NT2/D1 (cell line): ENCODE results near the gene NKAIN1.
"Not testable (repeated sequence)": the region's sequence is repeated elsewhere in the genome, so short reads cannot be mapped to it uniquely, and the experiment has no call there.

Experiments
- DNase-seq: peaks from one replicate; pipeline ENCODE4 v3.0.0-alpha.2; 2011; ENCODE audit warnings: low read depth, low spot score
- H3K27me3 ChIP-seq: 2 replicates; pipeline ENCODE4 v1.6.0; 2011; ENCODE audit warnings: mild to moderate bottlenecking; ENCODE audit not compliant: insufficient read length, insufficient read depth
- H3K36me3 ChIP-seq: 2 replicates; pipeline ENCODE4 v1.6.1; 2011; ENCODE audit warnings: mild to moderate bottlenecking, low read length, mixed read lengths; ENCODE audit not compliant: insufficient read depth, insufficient read length
- H3K4me1 ChIP-seq: 2 replicates; pipeline ENCODE4 v1.5.1; 2011; ENCODE audit not compliant: insufficient read depth, insufficient read length
- H3K4me3 ChIP-seq: 2 replicates; pipeline ENCODE4 v1.5.1; 2011; ENCODE audit warnings: low read depth; ENCODE audit not compliant: insufficient read length
- H3K9ac ChIP-seq: 2 replicates; pipeline ENCODE4 v1.6.0; 2011; ENCODE audit warnings: low read depth; ENCODE audit not compliant: insufficient read length
- H3K9me3 ChIP-seq: 2 replicates; pipeline ENCODE4 v1.5.1; 2011; ENCODE audit warnings: mild to moderate bottlenecking, low read length; ENCODE audit not compliant: insufficient read depth
- SUZ12 ChIP-seq: IDR thresholded peaks from 2 replicates; pipeline ENCODE4 v1.6.1; 2011; ENCODE audit not compliant: insufficient read length, insufficient read depth; ENCODE audit errors: extremely low read depth
- YY1 ChIP-seq: IDR thresholded peaks from 2 replicates; pipeline ENCODE4 v1.6.1; 2011; ENCODE audit not compliant: insufficient read length, insufficient read depth
- ZNF274 ChIP-seq: IDR thresholded peaks from 2 replicates; pipeline ENCODE4 v1.6.1; 2011; ENCODE audit warnings: mild to moderate bottlenecking, low read depth, low read length

Gene NKAIN1

DNA sequence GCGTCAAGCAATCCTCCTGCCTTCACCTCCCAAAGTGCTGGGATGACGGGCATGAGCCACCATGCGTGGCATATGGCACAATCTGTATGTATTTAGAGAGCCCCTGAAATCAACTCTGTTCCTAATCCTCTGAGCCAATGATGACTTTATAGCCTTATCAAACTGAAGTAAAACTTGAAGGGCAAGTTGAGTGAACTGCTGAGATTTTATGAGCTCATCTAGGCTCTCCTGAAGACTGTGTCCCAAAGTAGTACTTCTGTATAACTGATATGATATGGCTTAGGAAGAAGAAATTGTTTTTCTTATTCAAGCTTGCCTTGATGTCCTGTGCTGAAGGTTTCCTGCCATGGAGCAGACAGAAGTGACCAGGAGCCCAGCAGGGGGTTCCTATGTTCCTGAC is 23.7 kb upstream of the NKAIN1 start:
- no peak for DNase-seq
- Histone ChIP-seq H3K4me1 (no peaks in the 10 kb centered on the region), H3K4me3 (no peak overlapping the region), H3K9me3 (no peaks in the 10 kb centered on the region), H3K9ac (no peak overlapping the region), H3K36me3 (peaks cover 95% of the 10 kb centered on the region), H3K27me3 (no peaks in the 10 kb centered on the region)
- no peak for TF ChIP-seq YY1
- TF ChIP-seq ZNF274: no peak
- TF ChIP-seq SUZ12: no peak

DNA sequence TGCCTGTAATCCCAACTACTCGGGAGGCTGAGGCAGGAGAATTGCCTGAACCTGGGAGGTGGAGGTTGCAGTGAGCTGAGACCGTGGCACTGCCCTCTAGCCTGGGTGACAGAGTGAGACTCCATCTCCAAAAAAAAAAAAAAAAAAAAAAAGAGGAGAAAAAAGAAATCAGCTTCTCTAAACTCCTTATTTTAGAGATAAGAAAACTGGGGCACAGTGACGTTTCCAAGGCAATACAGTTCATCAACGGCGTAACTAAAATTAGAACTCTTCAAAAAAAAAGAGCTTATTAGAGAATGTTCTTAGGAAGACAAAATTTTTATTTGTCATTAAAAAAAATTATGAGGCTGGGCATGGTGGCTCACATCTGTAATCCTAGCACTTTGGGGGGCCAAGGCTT is 22.7 kb upstream of the NKAIN1 start:
- not testable (repeated sequence) for H3K9ac ChIP-seq, H3K4me3 ChIP-seq, H3K9me3 ChIP-seq, H3K27me3 ChIP-seq, DNase-seq, H3K4me1 ChIP-seq
- peaks cover 95% of the 10 kb centered on the region for H3K36me3 ChIP-seq

DNA sequence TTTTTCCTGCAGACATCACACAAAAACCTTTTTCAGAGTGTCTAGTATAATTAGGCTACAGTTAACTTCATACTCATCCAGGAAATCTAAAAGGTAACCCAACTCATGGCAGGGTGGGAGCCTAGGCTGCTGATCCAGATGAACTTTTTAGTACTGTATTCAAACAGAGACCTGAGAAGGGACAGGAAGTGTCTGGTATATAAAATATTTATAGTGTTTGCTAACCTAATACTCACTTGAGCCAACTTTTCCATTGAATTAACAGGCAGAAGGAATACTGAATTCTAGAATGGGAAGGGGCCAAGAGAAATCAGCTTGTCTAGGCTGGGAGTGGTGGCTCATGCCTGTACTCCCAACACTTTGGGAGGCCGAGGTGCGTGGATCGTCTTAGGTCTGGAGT is 22.2 kb upstream of the NKAIN1 start:
- no peak for DNase-seq
- TF ChIP-seq SUZ12: no peak
- no peak for TF ChIP-seq YY1
- no peak for TF ChIP-seq ZNF274
- Histone ChIP-seq H3K4me1 (no peaks in the 10 kb centered on the region), H3K4me3 (no peak overlapping the region), H3K9ac (no peak overlapping the region), H3K36me3 (peaks cover 94% of the 10 kb centered on the region), H3K27me3 (no peaks in the 10 kb centered on the region), H3K9me3 (no peaks in the 10 kb centered on the region)

DNA sequence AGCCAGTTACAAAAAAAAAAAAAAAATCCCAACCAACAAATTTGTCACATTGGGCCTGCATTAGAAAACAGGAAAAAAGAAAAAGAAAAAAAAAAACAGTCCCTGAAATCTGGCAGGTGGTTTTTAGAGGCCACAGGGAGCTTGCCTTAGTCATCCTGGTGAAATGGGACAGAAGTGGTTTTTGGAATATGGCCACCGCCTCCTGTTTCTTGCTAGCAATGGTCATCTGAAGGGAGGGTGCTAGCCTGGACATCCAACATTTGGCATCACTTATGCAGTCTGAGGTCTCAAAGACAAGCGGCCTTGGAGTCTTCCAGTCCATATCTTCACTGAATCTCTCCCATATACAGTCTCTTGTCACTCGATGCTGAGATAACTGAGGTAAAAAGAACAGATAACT is 20.1 kb upstream of the NKAIN1 start:
- TF ChIP-seq SUZ12: no peak
- no peak for TF ChIP-seq ZNF274
- no peak for TF ChIP-seq YY1
- H3K4me3 ChIP-seq: no peak overlapping the region
- H3K36me3 ChIP-seq: peaks cover 76% of the 10 kb centered on the region
- H3K4me1 ChIP-seq: no peaks in the 10 kb centered on the region
- no peak overlapping the region for H3K9ac ChIP-seq
- no peaks in the 10 kb centered on the region for H3K27me3 ChIP-seq
- no peak for DNase-seq
- H3K9me3 ChIP-seq: no peaks in the 10 kb centered on the region

DNA sequence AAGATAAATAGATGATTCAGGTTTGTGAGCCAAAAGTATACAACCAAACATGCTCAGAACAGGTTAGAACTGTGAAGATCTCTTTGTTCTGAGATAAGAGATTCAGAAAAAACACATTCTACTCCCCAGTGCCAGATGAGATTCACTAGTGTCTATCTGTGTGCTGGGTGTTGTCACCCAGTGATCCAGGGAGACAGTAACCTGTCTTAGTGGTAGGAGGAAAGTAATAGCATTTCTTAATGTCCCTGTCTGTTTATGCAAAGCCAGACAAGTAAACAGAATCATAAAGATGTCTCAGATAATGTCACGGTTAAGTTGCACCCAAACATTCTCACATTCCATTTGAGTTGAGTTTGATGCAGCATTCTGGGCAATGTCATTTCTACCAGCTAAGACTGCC is 18.9 kb upstream of the NKAIN1 start:
- no peak for DNase-seq
- Histone ChIP-seq H3K9ac (no peak overlapping the region), H3K4me1 (no peaks in the 10 kb centered on the region), H3K27me3 (no peaks in the 10 kb centered on the region), H3K4me3 (no peak overlapping the region), H3K36me3 (peaks cover 65% of the 10 kb centered on the region), H3K9me3 (no peaks in the 10 kb centered on the region)
- no peak for TF ChIP-seq ZNF274
- no peak for TF ChIP-seq YY1

DNA sequence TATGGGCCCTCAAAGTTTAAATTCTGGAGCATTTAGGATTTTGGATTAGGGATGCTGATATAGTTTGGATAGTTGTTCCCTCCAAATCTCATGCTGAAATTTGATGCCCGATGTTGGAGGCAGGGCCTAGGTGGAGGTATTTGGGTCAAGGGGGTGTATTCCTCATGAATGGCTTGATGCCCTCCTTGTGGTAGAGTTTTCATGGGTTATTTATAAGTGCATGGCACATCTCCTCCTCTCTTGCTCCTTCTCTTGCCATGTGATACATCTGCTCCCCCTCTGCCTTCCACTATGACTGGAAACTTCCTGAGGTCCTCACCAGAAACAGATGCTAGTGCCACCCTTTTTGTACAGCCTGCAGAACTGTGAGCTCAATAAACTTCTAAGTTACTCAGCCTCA is 17.5 kb upstream of the NKAIN1 start:
- Histone ChIP-seq H3K9ac (no peak overlapping the region), H3K4me1 (no peaks in the 10 kb centered on the region), H3K9me3 (no peaks in the 10 kb centered on the region), H3K4me3 (no peak overlapping the region), H3K36me3 (peaks cover 51% of the 10 kb centered on the region), H3K27me3 (no peaks in the 10 kb centered on the region)
- TF ChIP-seq ZNF274 (no peak), SUZ12 (no peak), YY1 (no peak)
- no peak for DNase-seq

DNA sequence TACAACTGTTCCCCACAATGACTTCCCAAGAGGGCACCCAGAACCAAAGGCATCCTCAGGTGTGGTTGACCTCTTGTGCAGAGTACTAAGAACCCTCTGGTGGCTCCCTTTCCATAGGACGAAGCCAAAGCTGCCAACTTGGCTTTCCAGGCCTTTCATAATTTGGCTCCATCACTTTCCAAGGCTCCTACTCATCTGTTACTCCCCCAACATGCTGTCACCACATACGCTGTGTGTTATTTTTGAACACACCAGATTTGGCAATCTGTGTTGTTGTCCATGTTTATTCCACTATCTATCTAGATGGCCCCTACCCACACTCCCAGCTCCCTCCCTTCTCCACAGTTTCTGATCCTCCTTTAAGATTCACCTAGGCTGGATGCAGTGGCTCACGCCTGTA is 10.2 kb upstream of the NKAIN1 start:
- no peaks in the 10 kb centered on the region for H3K9me3 ChIP-seq
- DNase-seq: no peak
- peaks cover 3% of the 10 kb centered on the region for H3K27me3 ChIP-seq
- H3K9ac ChIP-seq: no peak overlapping the region
- no peak overlapping the region for H3K4me3 ChIP-seq
- TF ChIP-seq YY1 (no peak), SUZ12 (no peak), ZNF274 (no peak)
- H3K4me1 ChIP-seq: no peaks in the 10 kb centered on the region
- H3K36me3 ChIP-seq: no peaks in the 10 kb centered on the region

DNA sequence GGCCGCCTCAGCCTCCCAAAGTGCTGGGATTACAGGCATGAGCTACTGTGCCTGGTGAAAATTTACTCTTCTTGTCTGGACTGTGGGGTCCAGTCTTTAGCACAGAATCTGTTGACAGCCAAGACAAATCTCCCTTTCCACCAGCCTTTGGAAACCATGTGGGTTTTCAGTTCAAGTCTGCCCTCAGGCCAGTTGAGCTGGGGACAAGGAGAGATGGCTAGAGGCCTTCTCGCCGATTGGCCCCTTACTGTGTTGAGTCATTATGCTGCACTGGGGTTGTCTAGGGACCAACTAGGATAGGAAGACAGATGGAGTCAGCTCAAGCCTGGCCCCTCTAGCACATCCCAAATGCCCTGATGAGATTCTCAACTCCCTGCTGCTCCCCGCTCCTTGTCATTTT is 8.6 kb upstream of the NKAIN1 start:
- H3K27me3 ChIP-seq: peaks cover 3% of the 10 kb centered on the region
- no peaks in the 10 kb centered on the region for H3K9me3 ChIP-seq
- H3K4me3 ChIP-seq: no peak overlapping the region
- DNase-seq: no peak
- no peaks in the 10 kb centered on the region for H3K36me3 ChIP-seq
- no peaks in the 10 kb centered on the region for H3K4me1 ChIP-seq
- no peak overlapping the region for H3K9ac ChIP-seq
- TF ChIP-seq ZNF274: no peak
- no peak for TF ChIP-seq SUZ12
- TF ChIP-seq YY1: no peak
